Transverse colon (tissue), 4 donors: Measurements from ENCODE around the gene ZFHX3. TPM values are rescaled to one million over a fixed set of nuclear protein-coding genes. Genes with fewer than 3 reads are reported as not detected.
A peak's percentile ranks its signal among the peaks of the same experiment; 100 is the strongest.

ENCODE experiments used
- DNase-seq: peaks from one replicate; pipeline ENCODE4 v3.0.0-alpha.2; 2019
- H3K27ac ChIP-seq, 4 donors: fragments of 200-600 bp; sonication (generic); 2 replicates each; pipeline ENCODE4 v1.5.1; 2016 to 2018; ENCODE audit warnings: inconsistent platforms in 4 of 4
- H3K27me3 ChIP-seq: fragments of 200-600 bp; sonication (generic); 2 replicates; pipeline ENCODE4 v1.5.1; 2017; ENCODE audit warnings: inconsistent platforms
- H3K36me3 ChIP-seq, 4 donors: fragments of 200-600 bp; sonication (generic); 2 replicates each; pipeline ENCODE4 v1.5.1; 2017 to 2019; ENCODE audit warnings: inconsistent platforms in 4 of 4
- H3K4me1 ChIP-seq, 4 donors: fragments of 200-600 bp; sonication (generic); 2 replicates each; pipeline ENCODE4 v1.5.1; 2017 to 2020; ENCODE audit warnings: inconsistent platforms in 4 of 4
- H3K4me3 ChIP-seq, 4 donors: fragments of 200-600 bp; sonication (generic); 1 replicate in 1 of 4; 2 replicates in 3 of 4; pipeline versions ENCODE4 v1.5.1 to v1.6.1; 2017 to 2019; ENCODE audit warnings: inconsistent platforms in 4 of 4
- H3K9me3 ChIP-seq, 2 donors: fragments of 200-600 bp; sonication (generic); 2 replicates each; pipeline ENCODE4 v1.5.1; 2017 to 2019; ENCODE audit warnings: inconsistent platforms in 2 of 2
- CTCF ChIP-seq, 5 experiments: fragments of 200-600 bp in 3 of 5; fragments of 450-650 bp in 2 of 5; sonication (generic) in 3 of 5; IDR thresholded peaks; 1 replicate in 2 of 5; 2 replicates in 3 of 5; pipeline ENCODE4 v1.5.1; 2016 to 2017; ENCODE audit warnings: antibody characterized with exemption in 5 of 5, inconsistent platforms in 3 of 5, mild to moderate bottlenecking in 2 of 5, moderate library complexity in 1 of 5
- EP300 ChIP-seq: sonication (generic); formaldehyde crosslinking; IDR thresholded peaks from one replicate; pipeline ENCODE4 v1.6.1; 2017; ENCODE audit warnings: antibody characterized with exemption, low read depth
- POLR2A ChIP-seq: fragments of 450-650 bp; IDR thresholded peaks from one replicate; pipeline ENCODE4 v1.6.1; 2016; ENCODE audit warnings: antibody characterized with exemption, mild to moderate bottlenecking, moderate library complexity
- POLR2AphosphoS5 ChIP-seq, 3 donors: sonication (generic); formaldehyde crosslinking; IDR thresholded peaks; one replicate each; pipeline ENCODE4 v1.6.1; 2016; ENCODE audit warnings: antibody characterized with exemption in 3 of 3
- WGBS, 2 donors: methylation state at CpG; one replicate each; pipeline ENCODE4 v1.1.5; 2018; ENCODE audit warnings: low coverage in 1 of 2; 5-methylcytosine and 5-hydroxymethylcytosine counted together
- in situ Hi-C, 4 donors: fragments of 200-750 bp; cut with MboI; loops; one replicate each; pipeline versions ENCODE4 v1.15.0 to v1.15.1; 2017; ENCODE audit warnings: low sequenced_read_pairs in 3 of 4, low pct_ligation_motif_present in 1 of 4, low pct_unique_long_range_greater_than_20kb in 1 of 4
- intact Hi-C: fragments of 100-400 bp; cut with DNase I; formaldehyde crosslinking; loops from one replicate; pipeline ENCODE4 v1.15.1; 2023; ENCODE audit warnings: low total_unique reads
- total RNA-seq, 4 donors: library from RNA; depleted of rRNA; stranded (reverse); fragments of >200 nt; gene quantifications; one replicate each; pipeline ENCODE4 v1.1.0, GENCODE V29; 2016

ZFHX3 gene
- total RNA-seq, 4 donors from 2014 or later: 12.3 to 23.7 (median 15.3) TPM

- Histone ChIP-seq H3K4me3 (no peak overlapping the region), H3K4me1 (peaks cover 0 to 10% (median 5%) of the 10 kb centered on the region in 4 donors), H3K27me3 (no peaks in the 10 kb centered on the region), H3K9me3 (no peaks in the 10 kb centered on the region), H3K27ac (no peak overlapping the region), H3K36me3 (peaks cover 0 to 7% (median 0%) of the 10 kb centered on the region in 4 donors)
- in situ Hi-C loops (no loop called here), intact Hi-C loops (loop anchor here (10.0 kb wide), 1 partner anchor 1146 kb away; no protein-coding TSS in a partner anchor)
- TF ChIP-seq EP300 (no peak), CTCF (IDR thresholded peaks at IDR 0.05) (no peak), POLR2A (no peak)
- DNase-seq: no peak
- WGBS, 2 donors: 93 to 100% methylated on average over 4 to 18 of the region's 18 CpGs
Observed at GRCh38 chr16:72958522-72959076, 89.3 kb downstream of the ZFHX3 start.

GRCh38 chr16:72957303-72958277, 90.3 kb downstream of the ZFHX3 start:
- H3K4me3 ChIP-seq: no peak overlapping the region
- no peak overlapping the region for H3K27ac ChIP-seq
- TF ChIP-seq EP300 (no peak), POLR2A (no peak)
- in situ Hi-C loops: no loop called here
- H3K9me3 ChIP-seq: no peaks in the 10 kb centered on the region
- DNase-seq: no peak
- 93% methylated on average over 50 of the region's 50 CpGs; no CpG with 5 or more reads in 1 of the 2 donors for WGBS, 2 donors
- intact Hi-C loops: loop anchor here (10.0 kb wide), 1 partner anchor 1147 kb away; no protein-coding TSS in a partner anchor
- no peaks in the 10 kb centered on the region for H3K27me3 ChIP-seq
- peaks cover 0 to 7% (median 0%) of the 10 kb centered on the region in 4 donors for H3K36me3 ChIP-seq
- peaks cover 4 to 18% (median 7%) of the 10 kb centered on the region in 4 donors for H3K4me1 ChIP-seq

- Histone ChIP-seq H3K4me3 (no peak overlapping the region), H3K9me3 (no peaks in the 10 kb centered on the region), H3K36me3 (peaks cover 0 to 7% (median 0%) of the 10 kb centered on the region in 4 donors), H3K27me3 (no peaks in the 10 kb centered on the region), H3K4me1 (peaks cover 0 to 15% (median 5%) of the 10 kb centered on the region in 4 donors), H3K27ac (no peak overlapping the region)
- TF ChIP-seq EP300: no peak
- no peak for TF ChIP-seq POLR2AphosphoS5 (IDR thresholded peaks at IDR 0.05)
- TF ChIP-seq CTCF (IDR thresholded peaks at IDR 0.05): no peak
- TF ChIP-seq POLR2A: no peak
- no peak for DNase-seq
- 93 to 96% methylated on average over 12 to 14 of the region's 14 CpGs for WGBS, 2 donors
- in situ Hi-C loops: no loop called here
- intact Hi-C loops: loop anchor here (10.0 kb wide), 1 partner anchor 1148 kb away; no protein-coding TSS in a partner anchor
Observed at GRCh38 chr16:72956124-72957064, 91.5 kb downstream of the ZFHX3 start.

GRCh38 chr16:72952811-72953271, 95.1 kb downstream of the ZFHX3 start:
- Histone ChIP-seq H3K9me3 (no peaks in the 10 kb centered on the region), H3K36me3 (peaks cover 0 to 10% (median 3%) of the 10 kb centered on the region in 4 donors), H3K4me1 (peaks cover 0 to 15% (median 6%) of the 10 kb centered on the region in 4 donors), H3K27me3 (no peaks in the 10 kb centered on the region), H3K4me3 (no peak overlapping the region), H3K27ac (peak overlapping the region in 3 of 4 donors; percentile 7 to 28 (median 26))
- no peak for DNase-seq
- intact Hi-C loops (loop anchor here (10.0 kb wide), 1 partner anchor 1152 kb away; no protein-coding TSS in a partner anchor), in situ Hi-C loops (no loop called here)
- TF ChIP-seq CTCF (IDR thresholded peaks at IDR 0.05): no peak
- TF ChIP-seq POLR2A: no peak
- TF ChIP-seq POLR2AphosphoS5 (IDR thresholded peaks at IDR 0.05): no peak
- WGBS, 2 donors: 36 to 59% methylated on average over 3 to 9 of the region's 9 CpGs
